ENCODE measurements around the gene ATP11B.

ATP11B gene

DNA sequence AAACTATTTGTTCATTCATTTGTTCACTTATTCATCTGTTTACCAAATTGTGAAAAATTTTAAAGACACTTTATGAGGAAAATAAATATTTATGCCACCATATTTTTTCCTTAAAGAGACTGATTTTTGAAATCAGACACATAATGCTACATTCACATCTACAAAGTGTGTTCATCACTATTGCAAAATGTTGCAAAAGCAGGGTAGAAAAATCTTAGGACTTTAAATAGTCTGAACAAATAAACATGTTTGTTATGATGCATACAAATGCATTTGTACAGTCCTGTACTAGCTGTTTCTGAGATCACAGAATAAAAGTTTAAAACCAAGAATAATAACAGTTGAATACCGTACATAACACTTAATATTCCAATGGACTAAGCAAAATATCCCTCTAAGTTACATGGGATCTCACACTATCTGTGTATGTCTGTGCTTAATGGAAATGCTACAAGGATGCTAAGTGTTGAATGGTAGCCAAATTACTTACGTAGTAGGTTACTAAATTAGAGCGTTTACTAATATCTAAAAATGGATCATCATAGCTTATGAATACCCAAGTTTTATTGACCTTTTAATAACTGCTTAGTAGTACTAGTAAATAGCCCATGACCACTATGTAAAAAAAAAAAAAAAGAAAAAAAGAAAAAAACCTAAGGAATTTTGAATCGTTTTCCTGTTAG is 25.1 kb downstream of the ATP11B start:
- ChIA-PET POLR2A (no interaction called here), CTCF (interaction anchor here (0.9 kb wide), 1 partner anchor 19 kb away, joined by 3 read pairs; no protein-coding TSS in a partner anchor)
- Histone ChIP-seq H3K4me1 (ENCODE audit: control insufficient read depth, insufficient read depth, low read length) (no peaks in the 10 kb centered on the region; the same call in 1 of the 2 replicates), H3K4me3 (ENCODE audit: low read depth, low read length) (no peak overlapping the region), H3K36me3 (ENCODE audit: control insufficient read depth in 2 of 2, insufficient read depth in 1 of 2, low read length in 2 of 2) (peaks cover 4 to 7% of the 10 kb centered on the region in 2 experiments; a peak in 2 of 3 replicates), H3K27ac (ENCODE audit: extremely low read depth, low read depth, low read length) (no peak overlapping the region), H3K9me3 (ENCODE audit: control insufficient read depth, insufficient read depth, low read depth, low read length) (no peaks in the 10 kb centered on the region)
- TF ChIP-seq, protein P1, sequence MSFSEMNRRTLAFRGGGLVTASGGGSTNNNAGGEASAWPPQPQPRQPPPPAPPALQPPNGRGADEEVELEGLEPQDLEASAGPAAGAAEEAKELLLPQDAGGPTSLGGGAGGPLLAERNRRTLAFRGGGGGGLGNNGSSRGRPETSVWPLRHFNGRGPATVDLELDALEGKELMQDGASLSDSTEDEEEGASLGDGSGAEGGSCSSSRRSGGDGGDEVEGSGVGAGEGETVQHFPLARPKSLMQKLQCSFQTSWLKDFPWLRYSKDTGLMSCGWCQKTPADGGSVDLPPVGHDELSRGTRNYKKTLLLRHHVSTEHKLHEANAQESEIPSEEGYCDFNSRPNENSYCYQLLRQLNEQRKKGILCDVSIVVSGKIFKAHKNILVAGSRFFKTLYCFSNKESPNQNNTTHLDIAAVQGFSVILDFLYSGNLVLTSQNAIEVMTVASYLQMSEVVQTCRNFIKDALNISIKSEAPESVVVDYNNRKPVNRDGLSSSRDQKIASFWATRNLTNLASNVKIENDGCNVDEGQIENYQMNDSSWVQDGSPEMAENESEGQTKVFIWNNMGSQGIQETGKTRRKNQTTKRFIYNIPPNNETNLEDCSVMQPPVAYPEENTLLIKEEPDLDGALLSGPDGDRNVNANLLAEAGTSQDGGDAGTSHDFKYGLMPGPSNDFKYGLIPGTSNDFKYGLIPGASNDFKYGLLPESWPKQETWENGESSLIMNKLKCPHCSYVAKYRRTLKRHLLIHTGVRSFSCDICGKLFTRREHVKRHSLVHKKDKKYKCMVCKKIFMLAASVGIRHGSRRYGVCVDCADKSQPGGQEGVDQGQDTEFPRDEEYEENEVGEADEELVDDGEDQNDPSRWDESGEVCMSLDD (tag by site-specific recombination; IDR thresholded peaks at IDR 0.05): no peak
- TF ChIP-seq REPIN1 (tag by site-specific recombination; IDR thresholded peaks at IDR 0.05; ENCODE audit: low read depth) (no peak), ZBTB17 (tag by site-specific recombination; IDR thresholded peaks at IDR 0.05) (no peak), ZNF558 (tag by site-specific recombination; IDR thresholded peaks at IDR 0.05) (no peak), ZNF112 (tag by site-specific recombination; IDR thresholded peaks at IDR 0.05) (no peak), ZNF292 (tag by site-specific recombination; IDR thresholded peaks at IDR 0.05; ENCODE audit: borderline replicate concordance, low read depth) (no peak), ZNF561 (tag by site-specific recombination; IDR thresholded peaks at IDR 0.05; ENCODE audit: borderline replicate concordance) (no peak)
- TF ChIP-seq, protein P2, sequence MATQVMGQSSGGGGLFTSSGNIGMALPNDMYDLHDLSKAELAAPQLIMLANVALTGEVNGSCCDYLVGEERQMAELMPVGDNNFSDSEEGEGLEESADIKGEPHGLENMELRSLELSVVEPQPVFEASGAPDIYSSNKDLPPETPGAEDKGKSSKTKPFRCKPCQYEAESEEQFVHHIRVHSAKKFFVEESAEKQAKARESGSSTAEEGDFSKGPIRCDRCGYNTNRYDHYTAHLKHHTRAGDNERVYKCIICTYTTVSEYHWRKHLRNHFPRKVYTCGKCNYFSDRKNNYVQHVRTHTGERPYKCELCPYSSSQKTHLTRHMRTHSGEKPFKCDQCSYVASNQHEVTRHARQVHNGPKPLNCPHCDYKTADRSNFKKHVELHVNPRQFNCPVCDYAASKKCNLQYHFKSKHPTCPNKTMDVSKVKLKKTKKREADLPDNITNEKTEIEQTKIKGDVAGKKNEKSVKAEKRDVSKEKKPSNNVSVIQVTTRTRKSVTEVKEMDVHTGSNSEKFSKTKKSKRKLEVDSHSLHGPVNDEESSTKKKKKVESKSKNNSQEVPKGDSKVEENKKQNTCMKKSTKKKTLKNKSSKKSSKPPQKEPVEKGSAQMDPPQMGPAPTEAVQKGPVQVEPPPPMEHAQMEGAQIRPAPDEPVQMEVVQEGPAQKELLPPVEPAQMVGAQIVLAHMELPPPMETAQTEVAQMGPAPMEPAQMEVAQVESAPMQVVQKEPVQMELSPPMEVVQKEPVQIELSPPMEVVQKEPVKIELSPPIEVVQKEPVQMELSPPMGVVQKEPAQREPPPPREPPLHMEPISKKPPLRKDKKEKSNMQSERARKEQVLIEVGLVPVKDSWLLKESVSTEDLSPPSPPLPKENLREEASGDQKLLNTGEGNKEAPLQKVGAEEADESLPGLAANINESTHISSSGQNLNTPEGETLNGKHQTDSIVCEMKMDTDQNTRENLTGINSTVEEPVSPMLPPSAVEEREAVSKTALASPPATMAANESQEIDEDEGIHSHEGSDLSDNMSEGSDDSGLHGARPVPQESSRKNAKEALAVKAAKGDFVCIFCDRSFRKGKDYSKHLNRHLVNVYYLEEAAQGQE (tag by site-specific recombination; IDR thresholded peaks at IDR 0.05): no peak
- TF ChIP-seq, protein P3, sequence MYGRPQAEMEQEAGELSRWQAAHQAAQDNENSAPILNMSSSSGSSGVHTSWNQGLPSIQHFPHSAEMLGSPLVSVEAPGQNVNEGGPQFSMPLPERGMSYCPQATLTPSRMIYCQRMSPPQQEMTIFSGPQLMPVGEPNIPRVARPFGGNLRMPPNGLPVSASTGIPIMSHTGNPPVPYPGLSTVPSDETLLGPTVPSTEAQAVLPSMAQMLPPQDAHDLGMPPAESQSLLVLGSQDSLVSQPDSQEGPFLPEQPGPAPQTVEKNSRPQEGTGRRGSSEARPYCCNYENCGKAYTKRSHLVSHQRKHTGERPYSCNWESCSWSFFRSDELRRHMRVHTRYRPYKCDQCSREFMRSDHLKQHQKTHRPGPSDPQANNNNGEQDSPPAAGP (tag by site-specific recombination; IDR thresholded peaks at IDR 0.05): no peak
- TF ChIP-seq, protein P4, sequence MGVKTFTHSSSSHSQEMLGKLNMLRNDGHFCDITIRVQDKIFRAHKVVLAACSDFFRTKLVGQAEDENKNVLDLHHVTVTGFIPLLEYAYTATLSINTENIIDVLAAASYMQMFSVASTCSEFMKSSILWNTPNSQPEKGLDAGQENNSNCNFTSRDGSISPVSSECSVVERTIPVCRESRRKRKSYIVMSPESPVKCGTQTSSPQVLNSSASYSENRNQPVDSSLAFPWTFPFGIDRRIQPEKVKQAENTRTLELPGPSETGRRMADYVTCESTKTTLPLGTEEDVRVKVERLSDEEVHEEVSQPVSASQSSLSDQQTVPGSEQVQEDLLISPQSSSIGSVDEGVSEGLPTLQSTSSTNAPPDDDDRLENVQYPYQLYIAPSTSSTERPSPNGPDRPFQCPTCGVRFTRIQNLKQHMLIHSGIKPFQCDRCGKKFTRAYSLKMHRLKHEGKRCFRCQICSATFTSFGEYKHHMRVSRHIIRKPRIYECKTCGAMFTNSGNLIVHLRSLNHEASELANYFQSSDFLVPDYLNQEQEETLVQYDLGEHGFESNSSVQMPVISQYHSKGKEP (tag by site-specific recombination; IDR thresholded peaks at IDR 0.05): no peak

DNA sequence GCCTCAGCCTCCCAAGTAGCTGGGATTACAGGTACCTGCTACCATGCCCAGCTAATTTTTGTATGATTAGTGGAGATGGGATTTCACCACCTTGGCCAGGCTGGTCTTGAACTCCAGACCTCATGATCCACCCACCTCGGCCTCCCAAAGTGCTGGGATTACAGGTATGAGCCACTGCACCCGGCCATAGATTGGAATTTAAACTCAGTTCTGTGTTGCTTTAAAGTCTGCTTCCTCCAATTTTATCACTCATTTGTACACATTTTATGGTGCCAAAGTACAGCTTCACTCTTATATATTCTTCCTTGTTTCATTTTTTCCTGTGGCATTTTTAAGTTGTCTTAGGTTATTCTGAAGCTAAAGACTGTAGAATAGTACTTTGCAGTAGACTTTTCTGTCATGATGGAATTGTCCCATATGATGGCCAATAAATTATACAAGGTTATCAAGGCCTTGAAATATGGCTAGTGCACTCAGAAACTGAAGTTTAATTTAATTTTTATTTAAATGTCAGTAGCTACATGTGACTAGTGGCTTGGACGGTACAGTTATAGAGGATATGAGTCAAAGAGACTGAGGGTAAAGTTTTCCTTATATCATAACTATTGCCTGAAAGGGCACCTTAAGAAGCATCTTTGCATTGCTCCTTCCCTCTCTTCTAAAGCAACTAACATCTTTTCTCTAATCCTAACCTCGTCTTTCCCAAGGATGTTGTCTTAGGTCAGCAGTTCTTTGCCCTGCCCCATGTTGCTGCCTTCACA is 28.1 kb downstream of the ATP11B start:
- TF ChIP-seq, protein P5, sequence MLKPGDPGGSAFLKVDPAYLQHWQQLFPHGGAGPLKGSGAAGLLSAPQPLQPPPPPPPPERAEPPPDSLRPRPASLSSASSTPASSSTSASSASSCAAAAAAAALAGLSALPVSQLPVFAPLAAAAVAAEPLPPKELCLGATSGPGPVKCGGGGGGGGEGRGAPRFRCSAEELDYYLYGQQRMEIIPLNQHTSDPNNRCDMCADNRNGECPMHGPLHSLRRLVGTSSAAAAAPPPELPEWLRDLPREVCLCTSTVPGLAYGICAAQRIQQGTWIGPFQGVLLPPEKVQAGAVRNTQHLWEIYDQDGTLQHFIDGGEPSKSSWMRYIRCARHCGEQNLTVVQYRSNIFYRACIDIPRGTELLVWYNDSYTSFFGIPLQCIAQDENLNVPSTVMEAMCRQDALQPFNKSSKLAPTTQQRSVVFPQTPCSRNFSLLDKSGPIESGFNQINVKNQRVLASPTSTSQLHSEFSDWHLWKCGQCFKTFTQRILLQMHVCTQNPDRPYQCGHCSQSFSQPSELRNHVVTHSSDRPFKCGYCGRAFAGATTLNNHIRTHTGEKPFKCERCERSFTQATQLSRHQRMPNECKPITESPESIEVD (tag by site-specific recombination; IDR thresholded peaks at IDR 0.05): no peak
- no peak for TF ChIP-seq ZNF24 (tag by site-specific recombination; IDR thresholded peaks at IDR 0.05)
- ChIA-PET POLR2A (no interaction called here), CTCF (interaction anchor here (0.7 kb wide), 1 partner anchor 51 kb away, joined by 3 read pairs; no protein-coding TSS in a partner anchor)
- Histone ChIP-seq H3K9me3 (ENCODE audit: control insufficient read depth, insufficient read depth, low read depth, low read length) (no peaks in the 10 kb centered on the region), H3K36me3 (ENCODE audit: control insufficient read depth in 2 of 2, insufficient read depth in 1 of 2, low read length in 2 of 2) (peaks cover 4 to 7% of the 10 kb centered on the region in 2 experiments; a peak in 2 of 3 replicates), H3K4me3 (ENCODE audit: low read depth, low read length) (no peak overlapping the region), H3K27ac (ENCODE audit: extremely low read depth, low read depth, low read length) (no peak overlapping the region), H3K4me1 (ENCODE audit: control insufficient read depth, insufficient read depth, low read length) (no peaks in the 10 kb centered on the region)

Data from HEK293 (cell line).